HG03575 (cell line): ENCODE data around the gene NXF2B.
"Not testable (repeated sequence)": the region's sequence is repeated elsewhere in the genome, so short reads cannot be mapped to it uniquely, and the experiment has no call there.

Experiments
- ATAC-seq: cut with Tn5 transposase; IDR thresholded peaks from one replicate; pipeline ENCODE4 v1.9.1; 2021; ENCODE audit not compliant: unreplicated experiment, insufficient number of reproducible peaks, low FRiP score; ENCODE audit errors: extremely low read depth

Gene NXF2B

GRCh38 chrX:102439908-102440307, at the start of gene NXF2B:
NXF2B (minus strand) TSS chrX:102440008; CDS start chrX:102380036, 59,972 bp downstream.
- ATAC-seq, result not testable (repeated sequence)

GRCh38 chrX:102478765-102479164, 39.0 kb upstream of the NXF2B start:
- not testable (repeated sequence) for ATAC-seq

GRCh38 chrX:102471762-102472220, 32.0 kb upstream of the NXF2B start, which contains the start of gene TCP11X2:
TCP11X2 (minus strand) TSS chrX:102471812.
- not testable (repeated sequence) for ATAC-seq

GRCh38 chrX:102470215-102470614, 30.4 kb upstream of the NXF2B start:
- ATAC-seq, result not testable (repeated sequence)

- ATAC-seq, result not testable (repeated sequence)
Observed at GRCh38 chrX:102458615-102459014, 18.8 kb upstream of the NXF2B start.

GRCh38 chrX:102414493-102414892, 25.3 kb downstream of the NXF2B start:
- ATAC-seq, result not testable (repeated sequence)

- ATAC-seq, result no peak
Observed at GRCh38 chrX:102345916-102346315, 93.9 kb downstream of the NXF2B start.

GRCh38 chrX:102341867-102342266, 97.9 kb downstream of the NXF2B start:
- no peak for ATAC-seq

- ATAC-seq, result no peak
Observed at GRCh38 chrX:102339312-102340298, 100.2 kb downstream of the NXF2B start.

- no peak for ATAC-seq
Observed at GRCh38 chrX:102338162-102338561, 101.6 kb downstream of the NXF2B start.
